GM21423 (cell line): ENCODE results near the gene ITIH4.

Source experiments
- ATAC-seq: cut with Tn5 transposase; IDR thresholded peaks from one replicate; pipeline ENCODE4 v1.9.1; 2021; ENCODE audit warnings: mild to moderate bottlenecking, moderate library complexity; ENCODE audit not compliant: unreplicated experiment

Gene ITIH4

DNA sequence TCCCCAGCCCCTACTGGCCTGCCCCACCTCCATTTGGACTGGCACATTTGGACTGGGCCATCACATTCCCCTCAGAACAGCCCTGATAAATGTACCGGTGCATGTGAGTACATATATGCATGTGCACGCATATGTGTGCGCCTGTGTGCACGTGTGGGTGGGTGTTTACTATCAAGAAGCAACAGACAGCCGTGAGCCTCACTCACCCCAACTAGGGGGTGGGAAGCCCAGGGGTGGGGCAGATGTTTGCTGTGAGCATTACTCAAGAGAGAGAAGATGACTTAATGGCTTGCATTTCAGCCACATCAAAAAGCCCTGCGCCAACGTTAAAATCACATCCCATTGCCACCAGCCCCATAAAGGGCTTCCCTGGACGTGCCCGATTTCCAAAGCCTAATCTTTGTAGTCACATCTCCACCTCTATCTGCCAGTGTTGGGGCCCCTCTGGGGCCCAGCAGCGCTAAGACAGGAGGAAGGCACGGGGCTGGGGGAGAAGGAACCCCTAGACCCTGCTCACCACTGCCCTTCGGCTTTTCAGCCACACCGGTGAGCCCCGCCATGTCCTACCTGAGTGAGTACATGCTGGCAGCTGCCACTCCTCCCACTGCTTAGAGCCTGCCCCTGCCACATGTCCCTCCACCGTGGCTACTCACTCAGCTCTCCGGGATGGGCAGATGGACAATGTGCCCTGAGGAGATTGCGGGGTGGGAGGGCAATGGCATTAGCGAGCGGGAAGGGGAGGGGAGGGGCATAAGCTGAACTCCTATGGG lies 25.0 kb downstream of the ITIH4 start:
- no peak for ATAC-seq

DNA sequence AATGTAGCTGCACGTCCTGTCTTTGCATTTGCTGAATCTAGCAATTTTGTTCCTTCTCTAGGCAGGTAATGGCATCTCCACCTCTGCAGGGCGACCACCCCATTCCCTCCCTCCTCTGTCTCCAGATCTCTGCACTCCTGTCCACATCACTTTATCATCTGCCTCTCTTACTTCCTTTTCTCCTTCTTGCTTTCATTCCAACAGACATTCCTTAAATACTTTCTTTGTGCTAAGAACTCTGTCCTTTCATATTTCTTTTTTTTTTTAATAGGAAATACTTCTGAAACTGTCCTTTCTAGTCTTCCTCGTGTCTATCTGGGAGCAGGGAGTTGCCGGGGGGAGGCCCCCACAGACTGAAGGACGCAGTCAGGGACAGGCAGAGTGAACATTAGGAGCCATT lies 28.6 kb downstream of the ITIH4 start:
- no peak for ATAC-seq

DNA sequence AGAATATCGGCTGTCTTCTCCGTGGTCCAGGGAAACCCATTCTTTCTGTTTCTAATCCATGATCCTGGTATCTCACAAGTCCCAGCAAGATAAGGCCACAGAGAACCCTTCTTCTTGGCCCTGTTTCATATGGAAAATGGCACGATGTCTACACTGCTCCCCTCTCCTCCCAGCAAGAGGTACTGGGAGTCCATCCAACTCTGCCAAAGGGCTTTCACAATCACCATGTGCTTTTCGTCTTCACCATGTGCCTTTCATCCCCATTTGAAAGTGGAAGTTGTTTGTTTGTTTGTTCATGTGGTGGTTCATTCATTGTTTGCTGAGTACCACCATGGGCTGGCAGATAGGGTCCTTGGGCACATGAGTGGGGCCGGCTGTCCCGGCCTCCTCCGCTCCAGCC lies 30.4 kb downstream of the ITIH4 start:
- ATAC-seq, result no peak

DNA sequence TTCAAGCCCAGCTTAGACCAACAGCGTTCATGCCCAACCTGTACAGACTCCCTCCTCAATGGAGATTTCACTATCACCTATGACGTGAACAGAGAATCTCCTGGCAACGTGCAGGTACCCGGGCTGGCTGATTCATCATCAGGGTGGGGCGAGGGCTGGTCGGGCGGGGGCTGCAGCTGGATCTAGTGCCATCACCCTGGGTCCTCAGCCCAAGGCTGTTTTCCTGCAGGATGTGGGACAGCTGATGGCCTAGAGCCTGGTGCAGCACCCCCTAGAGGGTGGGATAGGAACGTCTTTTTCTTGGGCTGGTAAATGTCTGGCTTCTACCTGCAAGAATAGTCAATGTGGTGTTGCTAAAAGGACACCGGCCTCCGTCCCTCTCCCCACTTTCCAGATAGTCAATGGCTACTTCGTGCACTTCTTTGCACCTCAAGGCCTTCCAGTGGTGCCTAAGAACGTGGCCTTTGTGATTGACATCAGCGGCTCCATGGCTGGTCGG lies 31.4 kb downstream of the ITIH4 start:
- ATAC-seq, result no peak

DNA sequence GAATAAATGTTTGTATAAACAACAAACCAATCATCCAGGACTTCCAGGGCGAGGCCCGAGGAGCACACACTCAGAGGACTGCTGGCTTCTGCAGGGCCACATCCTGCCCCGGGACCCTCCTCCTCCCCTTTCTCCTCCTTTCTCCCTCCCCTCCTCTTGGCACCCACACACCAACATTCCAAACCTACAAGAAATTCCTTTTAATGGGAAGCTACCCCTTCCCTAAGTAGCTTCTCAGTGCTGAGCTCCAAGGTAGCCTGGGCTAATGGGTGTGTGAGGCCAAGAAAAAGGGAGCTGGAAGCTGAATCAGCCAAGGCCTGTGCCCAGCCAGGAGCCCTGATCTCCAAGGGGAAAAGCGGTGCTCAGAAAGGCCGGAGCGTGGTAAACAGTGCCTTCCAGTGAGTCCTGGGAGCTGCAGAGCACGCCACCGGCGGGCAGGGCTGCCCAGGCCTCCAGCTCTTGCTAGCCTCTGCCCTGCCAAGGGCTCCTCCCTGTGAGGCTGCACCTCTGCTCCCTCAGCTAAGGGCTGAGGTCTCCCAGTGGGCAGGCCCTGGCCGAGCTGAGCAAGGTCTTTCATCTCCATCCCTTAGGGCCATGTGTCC lies 32.0 kb downstream of the ITIH4 start:
- no peak for ATAC-seq

DNA sequence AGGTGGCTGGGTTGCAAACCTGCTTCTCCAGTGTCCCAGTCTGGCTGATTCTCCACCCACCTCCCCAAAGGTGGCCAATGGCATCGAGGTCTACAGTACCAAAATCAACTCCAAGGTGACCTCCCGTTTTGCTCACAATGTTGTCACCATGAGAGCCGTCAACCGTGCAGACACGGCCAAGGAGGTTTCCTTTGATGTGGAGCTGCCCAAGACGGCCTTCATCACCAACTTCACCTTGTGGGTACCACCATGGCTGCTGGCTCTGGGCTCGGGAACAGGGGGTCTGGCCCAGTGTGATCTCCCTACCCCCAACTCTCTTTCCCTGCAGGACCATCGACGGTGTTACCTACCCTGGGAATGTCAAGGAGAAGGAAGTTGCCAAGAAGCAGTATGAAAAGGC lies 34.1 kb downstream of the ITIH4 start:
- no peak for ATAC-seq

DNA sequence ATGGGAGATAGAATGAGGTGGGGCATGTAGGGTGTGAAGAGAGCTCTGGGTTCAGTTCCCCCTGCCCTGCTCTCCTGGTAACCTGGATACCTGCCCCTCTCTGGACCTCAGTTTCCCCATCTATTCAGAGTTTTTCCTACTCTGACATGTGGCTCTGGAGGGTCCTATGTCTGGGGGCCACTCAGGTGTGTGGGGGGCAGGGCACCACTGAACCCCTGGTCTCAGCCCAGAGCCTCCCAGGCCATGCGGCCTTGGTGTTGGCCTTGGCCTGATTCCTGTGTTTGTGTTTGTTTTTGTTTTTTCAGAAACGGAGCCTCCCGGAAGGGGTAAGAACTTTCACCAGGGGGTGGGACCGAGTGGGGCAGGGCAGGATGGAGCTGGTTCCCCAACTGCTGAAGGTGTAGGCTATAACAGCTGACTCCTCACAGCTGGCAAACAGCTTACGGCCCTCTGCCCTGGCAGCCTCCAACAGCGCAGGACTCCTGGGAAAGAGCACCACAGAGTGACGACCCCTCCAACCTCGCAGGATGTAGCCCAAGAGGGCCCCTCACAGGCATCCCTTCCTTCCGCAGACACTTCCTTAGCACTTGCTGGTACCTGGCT lies 35.1 kb downstream of the ITIH4 start:
- no peak for ATAC-seq

DNA sequence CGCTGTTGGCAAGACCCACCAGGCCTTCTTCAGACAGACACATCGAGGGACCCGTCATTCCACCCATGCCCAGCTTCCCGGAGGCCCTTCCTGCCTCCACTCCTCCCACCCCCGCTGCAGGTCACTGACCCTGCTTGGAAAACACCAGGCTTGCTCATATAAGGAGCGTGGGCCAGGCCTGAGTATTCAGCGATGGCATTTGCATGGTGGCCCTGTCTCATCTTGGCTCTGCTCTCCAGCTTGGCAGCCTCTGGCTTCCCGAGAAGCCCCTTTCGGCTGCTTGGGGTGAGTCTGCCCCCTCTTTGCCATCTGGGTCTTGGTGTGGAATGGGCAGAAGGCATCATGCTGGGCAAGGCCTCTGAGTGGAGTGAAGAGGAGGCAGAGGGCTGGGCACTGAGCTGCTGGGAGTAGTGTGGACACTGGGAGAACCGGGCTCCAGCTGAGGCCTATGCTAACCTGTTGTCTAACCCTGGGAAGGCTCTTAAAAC lies 35.8 kb downstream of the ITIH4 start, which contains the start of gene ITIH3:
TSS of gene ITIH3 (plus strand) at position 185 of the 488 bp plus-strand sequence. CDS start at position 193, 8 bp downstream.
- no peak for ATAC-seq

DNA sequence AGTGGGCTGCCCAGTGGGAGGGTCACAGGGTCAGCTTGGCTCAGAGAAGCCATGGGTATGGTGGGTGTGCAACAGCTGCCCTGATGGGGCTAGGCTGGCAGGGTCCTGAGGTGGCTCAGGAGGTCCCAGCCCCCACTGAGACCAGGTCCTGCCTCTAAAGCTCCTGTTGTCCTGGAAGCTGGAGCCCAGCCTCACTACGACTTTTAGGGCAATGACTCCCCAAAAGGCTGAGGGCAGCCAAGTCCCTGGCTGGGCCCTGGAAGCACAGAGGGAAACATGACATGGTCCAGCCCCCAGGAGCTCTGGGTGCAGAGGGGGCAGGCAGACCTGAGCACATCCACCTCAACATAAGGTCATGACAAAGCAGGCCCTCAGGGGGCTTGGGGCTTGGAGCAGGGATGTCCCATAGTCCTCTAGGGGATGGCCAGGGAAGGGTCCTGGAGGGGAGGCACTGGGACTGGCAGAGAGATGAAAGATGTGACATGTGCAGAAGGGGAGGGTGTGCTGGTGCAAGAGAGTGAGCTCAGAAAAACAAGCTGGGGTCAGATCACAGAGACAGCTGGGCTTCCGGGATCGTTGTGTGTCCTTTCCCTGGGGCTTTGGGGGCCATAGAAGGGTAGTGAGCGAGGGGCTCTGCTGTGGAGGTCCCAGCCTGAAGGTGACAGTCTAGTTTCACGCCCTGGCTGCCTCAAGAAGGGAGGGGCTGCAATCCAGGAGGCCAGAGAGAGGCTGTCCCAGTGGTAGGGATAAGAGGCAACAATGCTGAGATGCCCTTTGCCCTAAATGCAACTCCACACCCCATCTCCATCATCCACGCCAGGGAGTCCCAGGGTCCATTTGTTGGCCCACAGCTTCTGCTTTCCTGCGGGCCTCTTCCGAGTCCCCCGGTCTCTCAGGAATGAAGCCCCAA lies 36.5 kb downstream of the ITIH4 start:
- ATAC-seq, result no peak

DNA sequence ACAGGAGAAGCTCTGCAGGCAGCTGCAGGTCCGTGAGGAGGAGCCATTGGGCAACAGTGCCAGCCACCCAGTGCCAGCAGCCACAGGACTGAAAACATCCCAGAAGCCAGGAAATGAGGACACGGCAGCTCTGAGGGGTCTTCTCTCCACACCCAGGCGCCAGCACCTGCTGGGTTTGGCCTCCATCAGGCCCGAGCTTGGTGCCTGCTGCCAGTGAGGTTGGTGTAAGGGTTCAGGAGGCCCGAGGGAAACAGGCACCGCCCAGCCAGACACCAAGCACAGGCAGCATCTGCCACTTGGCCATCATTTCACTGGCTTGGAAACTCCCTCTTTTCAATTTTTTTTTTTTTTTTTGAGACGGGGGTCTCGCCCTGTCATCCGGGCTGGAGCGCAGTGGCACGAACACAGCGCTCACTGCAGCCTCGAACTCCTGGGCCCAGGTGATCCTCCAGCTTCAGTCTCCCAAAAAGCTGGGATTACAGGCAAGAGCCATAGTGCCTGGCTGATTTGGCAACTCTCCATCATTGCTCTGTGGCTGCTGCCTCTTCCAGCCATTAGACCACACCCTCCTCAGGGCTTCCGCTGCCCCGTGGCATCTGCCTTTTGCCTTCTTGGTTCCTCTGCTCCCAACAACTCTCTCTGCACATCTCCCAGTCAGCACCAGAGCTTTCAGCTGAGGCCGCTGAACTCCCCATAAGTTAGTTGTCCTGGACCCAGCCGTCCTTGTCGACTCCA lies 37.3 kb downstream of the ITIH4 start:
- ATAC-seq, result no peak

DNA sequence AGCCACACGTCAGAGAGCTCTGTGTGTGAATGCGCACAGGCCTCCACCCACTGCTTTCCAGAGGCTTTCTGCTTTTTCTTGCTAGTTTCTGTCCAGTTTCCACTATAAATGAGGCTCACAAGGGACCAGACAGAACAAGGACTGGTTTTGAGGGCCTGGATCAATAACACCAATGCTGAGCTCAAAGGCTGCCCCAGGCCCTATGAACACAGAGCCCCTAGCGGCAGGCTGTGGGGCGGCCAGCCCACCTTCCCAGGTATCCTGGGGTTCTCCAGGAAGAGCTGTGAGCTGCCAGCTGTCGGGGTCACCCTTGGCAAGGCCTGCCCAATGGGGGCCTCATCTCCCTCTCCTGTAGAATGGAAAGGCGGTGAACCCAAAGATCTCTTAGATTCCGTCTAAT lies 38.1 kb downstream of the ITIH4 start:
- no peak for ATAC-seq

DNA sequence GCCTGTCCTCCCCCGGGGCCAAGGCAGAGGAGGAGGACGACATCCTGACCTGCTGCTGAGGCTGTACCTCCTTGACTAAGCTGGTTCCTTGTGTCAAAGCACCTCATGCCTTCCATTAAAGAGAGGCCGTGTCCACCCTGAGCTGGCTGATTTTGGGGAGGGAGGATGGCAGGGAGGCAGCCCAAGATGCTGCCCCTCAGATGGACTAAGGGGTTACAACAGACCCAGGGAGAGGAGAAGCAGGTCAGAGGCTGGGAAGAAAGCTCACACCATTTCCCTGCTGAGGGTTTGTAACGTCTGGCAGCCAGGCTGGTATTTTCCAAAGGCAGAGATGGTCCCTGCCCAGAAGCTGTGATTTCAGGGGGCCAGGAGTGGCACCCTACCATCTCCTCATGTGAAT lies 38.5 kb downstream of the ITIH4 start:
- ATAC-seq, result no peak

DNA sequence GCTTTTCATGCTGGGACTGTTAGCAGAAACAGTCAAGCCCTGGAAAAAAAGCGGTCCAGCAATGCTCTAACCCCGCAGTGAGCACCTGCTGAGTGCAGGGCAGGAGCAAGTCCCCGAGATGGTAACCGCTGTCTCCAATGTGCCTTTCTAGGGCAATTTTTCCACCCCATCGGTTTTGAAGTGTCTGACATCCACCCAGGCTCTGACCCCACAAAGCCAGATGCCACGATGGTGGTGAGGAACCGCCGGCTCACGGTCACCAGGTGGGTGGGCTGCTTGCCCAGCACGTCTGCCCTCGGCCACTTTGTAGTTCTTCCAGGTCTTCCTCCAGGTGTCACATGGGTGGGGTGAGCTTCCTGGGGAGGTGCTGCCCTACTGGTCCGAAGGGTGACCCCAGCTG lies 39.1 kb downstream of the ITIH4 start:
- ATAC-seq, result no peak

DNA sequence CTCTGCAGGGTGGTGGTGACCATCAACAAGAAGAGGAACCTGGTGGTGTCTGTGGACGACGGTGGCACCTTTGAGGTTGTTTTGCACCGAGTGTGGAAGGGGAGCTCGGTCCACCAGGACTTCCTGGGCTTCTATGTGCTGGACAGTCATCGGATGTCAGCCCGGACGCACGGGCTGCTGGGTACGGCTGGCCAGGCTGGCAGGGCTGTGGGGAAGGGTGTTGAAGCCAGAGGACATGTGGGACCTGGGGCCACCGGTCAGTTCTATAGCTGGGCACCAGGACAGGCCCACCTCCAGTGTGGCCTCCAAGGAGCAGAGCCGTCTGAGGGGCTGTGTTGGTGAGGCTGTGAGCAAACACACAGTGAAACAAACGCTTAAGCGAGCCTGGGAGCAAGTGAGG lies 39.7 kb downstream of the ITIH4 start:
- no peak for ATAC-seq

DNA sequence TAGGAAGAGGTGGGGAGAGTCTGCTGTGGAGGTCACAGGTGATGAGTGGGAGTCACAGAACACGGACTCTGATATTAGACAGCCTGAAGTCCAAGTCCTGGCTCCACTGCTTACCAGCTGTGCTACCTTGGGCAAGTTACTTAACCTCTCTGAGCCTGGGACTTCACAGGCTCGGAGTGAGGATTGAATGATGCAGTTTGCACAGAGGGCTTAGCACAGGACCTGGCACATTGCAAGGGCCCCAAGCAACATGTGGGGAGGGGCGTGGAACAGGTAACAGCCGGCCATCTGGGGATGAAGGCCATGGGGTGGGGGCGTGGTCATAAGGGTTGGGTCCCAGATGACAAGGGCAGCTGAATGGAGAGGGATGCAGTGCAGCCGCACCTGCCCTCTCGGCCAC lies 40.1 kb downstream of the ITIH4 start:
- no peak for ATAC-seq

DNA sequence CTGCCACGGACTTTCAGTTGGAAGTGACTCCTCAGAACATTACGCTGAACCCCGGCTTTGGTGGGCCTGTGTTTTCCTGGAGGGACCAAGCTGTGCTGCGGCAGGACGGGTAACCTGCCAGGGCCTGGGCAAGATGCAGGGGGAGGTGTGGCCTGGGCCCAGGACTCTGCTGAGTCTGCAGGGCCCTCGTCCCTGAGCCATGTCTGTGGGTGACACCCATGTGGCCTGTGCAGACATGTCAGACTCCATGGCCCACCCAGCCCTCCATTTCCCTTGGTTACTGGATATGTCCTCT lies 40.8 kb downstream of the ITIH4 start:
- ATAC-seq, result no peak

DNA sequence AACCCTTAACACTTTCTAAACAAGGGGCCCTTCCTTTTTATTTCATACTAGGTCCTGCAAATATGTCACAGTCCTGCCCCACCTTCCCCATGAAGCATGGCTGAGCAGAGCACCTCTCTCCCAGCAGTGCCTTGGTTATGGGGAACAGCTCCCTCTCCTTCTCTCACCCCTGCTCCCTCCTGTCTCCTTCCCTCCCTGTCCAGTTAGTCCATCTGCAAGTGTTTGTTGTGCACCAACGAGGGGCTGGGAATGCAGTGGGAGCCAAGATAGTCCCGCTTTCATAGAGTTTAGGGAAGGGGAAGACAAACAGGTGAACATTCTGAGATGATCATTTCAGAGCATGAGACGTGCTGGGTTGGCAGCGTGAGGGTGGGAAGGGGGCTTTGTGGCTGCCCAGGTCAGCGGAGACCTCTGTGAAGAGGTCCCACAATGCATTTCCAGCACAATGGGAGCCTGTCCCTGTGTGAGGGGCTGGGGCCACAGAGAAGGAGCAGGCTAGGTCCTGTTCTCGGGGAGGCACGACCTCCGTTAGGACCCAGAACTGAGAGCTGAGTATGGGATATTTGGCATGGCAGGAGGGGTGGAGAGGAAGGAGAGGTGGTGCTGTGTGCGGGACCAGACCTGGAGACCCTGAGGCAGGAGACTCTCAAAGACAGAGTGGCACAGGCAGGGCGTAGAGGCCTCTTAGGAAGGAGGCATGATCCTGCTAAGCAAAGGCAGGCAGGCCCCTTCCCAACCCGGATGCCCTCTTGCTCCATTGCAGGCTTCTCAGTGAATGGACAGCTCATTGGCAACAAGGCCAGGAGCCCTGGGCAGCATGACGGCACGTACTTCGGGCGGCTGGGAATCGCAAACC lies 41.4 kb downstream of the ITIH4 start:
- ATAC-seq, result no peak

DNA sequence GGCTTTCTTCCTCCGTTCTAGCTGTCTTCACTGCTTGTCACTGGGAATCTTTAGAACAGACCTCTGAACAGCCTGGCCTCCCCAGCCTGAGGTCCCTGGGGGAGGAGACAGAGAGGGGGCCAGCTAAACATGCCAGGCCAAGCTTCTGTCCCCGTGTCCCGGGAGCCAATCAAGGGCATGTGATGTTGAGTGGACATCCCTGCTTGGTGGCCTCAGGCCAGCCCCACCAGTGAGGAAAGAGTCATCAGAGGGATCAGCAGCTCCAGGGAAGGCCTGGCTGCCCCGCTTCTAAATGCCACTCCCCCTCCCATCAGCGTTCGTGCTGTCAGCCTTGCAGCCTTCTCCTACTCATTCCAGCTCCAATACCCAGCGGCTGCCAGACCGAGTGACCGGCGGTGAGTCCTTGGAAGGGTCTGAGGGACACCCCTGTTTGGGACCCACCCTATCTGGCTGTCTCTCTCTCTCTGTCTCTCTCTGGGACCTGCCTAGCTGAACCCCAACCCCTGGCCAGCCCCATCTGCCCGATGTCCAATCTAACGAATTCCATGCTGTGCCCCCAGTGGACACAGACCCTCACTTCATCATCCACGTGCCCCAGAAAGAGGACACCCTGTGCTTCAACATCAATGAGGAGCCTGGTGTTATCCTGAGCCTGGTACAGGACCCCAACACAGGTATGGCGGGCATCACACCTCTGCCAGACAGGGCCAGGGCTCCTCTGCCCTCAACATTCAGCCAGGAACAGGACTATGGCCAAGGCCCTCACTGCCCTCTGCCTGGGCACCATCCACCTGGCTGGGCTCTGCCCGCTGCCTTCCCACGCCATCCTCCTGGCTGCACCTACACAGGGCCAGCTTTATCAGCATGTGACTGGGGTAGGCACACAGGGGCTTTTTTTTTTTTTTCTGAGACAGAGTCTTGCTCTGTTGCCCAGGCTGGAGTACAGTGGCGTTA lies 42.5 kb downstream of the ITIH4 start:
- ATAC-seq, result no peak
